Stimulated activated CD4-positive, alpha-beta T cell treated with anti-CD3 and anti-CD28 coated beads, Interleukin-2, amount 100 ng/mL, for 4 hours (primary cell): ENCODE data around the gene RAPGEF1.
"Not testable (repeated sequence)": the region's sequence is repeated elsewhere in the genome, so short reads cannot be mapped to it uniquely, and the experiment has no call there.

ENCODE experiments used
- DNase-seq: peaks from one replicate; pipeline ENCODE4 v3.0.0-alpha.2; 2020; ENCODE audit warnings: low read depth

Gene RAPGEF1

DNA sequence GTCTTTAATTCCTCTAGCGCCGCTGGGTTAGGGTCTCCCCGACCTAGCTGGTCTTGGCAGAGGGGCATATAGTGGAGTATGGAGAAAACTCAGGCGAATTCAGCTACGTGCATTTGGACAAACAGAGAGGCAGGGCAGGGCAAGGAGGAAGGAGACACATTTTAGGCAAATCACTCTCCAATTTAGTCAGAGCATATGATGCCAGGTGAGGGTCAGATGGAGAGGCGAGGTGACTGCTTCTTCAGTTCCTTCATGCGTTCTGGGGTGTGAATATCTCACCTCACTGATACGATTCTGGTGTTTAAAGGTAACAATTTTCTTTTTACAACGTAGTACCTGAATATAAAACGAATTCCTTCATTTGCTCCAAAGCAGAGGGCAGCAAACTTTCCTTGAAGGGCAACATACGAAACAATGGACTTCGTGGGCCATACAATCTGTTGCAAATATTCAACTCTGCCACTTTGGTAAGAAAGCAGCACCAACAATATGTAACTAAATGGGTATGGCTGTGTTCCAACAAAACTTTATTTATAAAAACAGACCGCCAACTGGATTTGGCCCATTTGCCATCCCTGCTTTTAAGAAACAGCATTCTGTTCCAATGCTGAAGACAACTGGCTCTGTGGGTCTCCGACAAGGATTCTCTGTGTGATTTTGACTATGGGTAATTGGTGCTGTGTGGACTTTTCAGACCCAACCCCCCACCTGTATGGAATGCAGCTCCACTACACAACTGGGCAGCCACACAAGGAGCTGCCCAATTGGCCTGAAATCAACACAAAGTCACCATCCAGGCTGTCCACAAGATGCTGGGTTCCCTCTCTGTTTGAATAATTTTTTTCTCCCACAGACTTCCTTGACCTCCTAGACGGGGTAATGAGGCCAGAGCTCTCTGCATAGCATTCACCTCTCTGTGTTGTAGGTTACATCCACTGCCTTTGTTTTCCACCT lies 53.8 kb downstream of the RAPGEF1 start:
- no peak for DNase-seq

DNA sequence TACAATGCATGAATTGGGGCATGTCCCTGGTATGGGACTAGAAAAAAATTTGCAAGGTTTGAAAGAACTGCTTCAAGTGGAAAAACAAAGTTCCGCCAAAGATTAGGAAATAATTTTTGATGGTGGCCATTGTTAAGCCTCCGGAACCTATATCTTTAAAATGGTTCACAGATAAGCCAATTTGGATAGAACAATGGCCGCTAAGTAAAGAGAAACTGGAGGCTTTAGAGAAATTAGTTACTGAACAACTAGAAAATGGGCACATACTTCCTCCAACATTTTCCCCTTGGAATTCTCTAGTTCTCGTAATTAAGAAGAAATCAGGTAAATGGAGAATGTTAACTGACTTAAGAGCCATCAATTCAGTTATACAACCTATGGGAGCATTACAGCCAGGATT lies 56.8 kb downstream of the RAPGEF1 start:
- DNase-seq, result not testable (repeated sequence)

DNA sequence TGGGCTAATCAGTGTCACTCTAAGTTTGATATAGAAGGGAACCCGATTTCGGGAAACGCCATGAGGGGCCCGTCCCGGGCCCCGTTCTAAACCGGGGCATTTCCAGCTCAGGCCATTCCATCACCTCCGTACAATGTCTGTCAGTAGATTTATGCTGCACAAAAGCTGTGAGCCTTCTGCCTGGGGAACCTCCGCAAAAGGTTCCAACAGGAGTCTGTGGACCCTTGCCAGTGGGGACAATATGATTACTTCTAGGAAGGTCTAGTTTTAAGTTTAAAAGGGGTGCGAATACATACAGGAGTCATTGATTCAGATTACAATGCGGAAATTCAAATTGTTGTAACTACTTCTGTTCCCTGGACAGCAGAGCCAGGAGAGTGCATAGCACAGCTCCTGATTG lies 57.6 kb downstream of the RAPGEF1 start:
- no peak for DNase-seq

DNA sequence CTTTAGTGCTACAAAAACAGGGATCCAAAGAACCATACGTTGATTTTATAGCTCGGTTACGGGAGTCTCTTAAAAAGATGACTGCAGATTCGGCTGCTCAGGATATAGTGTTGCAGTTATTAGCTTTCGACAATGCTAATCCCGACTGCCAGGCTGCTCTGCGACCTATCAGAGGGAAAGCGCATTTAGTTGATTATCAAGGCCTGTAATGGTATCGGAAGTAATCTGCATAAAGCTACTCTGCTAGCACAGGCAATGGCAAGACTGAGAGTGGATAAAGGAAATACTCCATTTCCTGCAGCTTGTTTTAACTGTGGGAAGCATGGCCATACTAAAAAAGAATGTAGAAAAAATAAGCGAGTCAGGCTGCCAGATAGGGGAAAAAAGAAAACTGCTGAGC lies 58.0 kb downstream of the RAPGEF1 start:
- not testable (repeated sequence) for DNase-seq

DNA sequence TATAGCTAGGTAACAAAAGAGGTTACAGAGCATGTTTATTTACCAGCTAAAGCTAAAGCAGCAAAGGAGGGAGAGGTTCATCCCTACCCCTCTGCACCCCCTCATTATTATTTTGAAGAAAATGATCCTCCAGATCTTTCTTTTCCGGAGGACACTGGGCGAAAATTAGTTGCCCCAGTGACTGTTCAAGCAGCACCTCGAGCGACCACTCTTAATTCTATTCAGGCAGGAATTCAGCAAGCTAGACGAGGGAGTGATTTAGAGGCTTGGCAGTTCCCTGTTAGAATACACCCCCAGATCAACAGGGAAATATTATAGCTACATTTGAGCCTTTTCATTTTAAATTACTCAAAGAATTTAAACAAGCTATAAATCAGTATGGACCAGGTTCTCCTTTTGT lies 58.8 kb downstream of the RAPGEF1 start:
- DNase-seq, result not testable (repeated sequence)

DNA sequence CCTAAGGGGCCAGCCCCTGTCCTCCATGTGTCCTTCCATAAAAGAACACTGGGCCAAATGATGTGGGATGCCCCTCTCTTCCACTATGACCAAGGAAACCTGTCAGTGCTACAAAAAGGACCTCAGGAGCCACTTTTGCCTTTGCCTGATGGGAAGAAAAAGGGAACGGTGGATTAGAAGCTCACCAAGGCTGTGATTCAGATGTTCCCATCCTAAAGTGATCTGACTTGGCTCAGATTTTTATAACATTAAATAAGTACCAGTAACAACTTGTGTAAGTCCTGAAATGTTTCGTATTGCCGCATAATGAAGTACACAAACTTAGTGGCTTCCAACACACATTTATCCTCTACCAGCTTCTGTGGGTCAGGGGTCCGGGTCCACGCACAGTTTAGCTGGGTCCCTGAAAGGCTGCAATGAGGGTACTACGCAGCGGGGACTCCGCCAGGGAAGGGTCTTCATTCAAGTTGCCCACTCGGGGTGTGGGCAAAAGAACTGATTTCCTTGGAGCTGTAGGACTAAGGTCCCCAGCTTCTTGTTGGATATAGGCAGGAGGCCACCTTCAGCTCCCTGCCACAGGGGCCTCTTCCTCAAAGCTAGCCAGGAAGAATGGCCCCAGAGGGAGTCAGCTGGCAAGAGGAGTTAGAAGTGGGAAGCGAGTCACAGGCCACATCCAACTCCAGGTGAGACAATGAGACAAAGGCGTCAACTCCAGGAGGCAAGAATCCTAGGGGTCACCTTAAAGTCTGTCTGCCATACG lies 60.4 kb downstream of the RAPGEF1 start:
- DNase-seq, result no peak

DNA sequence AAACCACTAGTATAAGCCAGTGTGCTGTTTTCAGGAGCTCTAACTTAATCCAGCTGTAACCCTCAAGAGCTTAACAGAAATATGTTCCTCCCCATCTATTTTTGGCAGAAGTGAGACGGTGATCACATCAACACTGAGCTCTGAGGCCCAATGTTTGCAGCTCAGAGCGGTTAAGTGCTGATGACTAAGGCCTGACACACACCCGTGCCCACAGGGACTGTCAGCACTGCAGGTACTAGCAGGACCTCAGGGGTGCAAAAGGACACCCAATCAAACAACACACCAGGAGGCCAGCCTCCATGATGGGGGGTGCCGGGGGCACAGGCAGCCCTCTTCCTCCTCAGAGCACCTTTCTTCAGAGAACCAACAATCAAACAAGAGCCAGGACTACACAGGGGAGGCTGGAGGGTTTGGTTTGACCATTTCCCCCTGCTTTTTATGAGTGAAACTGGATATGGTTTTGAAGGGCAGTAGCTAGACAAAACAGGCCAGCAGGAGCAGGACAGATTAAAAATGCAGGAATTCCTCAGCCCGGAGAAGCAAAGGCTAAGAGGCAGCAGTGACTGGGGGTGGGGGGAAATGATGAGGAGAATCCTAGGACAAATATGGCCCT lies 61.3 kb downstream of the RAPGEF1 start:
- DNase-seq, result peak; percentile 75

DNA sequence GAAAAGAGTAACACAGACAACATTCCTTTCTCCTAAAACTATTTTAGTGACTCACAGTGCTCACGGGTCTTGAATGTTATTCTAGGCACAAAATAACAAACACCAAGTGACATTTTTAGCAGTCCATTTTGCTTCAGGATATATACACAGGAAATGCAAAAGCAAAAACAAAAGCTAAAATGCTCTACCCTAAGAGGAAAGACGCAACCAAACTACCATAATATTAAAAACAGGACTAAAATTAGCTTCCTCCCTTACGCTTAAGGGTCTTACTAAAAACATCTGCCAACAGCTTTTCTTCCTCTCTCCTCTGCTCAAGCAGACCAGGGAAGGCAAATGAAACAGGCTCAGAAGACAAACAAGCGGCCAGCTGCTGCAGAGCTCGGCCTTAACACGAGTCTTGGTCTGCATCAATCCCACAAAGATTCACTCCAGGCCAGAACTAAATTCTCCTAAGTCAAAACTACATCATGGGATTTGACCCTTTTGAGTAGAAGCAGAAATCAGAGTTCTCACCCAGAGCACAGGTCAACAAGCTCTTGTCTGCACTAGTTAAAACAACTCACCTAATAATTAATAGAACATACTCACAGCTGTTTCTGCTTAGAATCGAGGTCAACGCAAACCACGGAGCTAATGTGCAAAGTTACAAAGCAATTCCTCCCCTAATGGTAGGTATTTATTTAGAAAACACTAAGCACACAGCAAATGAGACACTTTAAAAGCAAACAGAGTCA lies 62.3 kb downstream of the RAPGEF1 start:
- no peak for DNase-seq

DNA sequence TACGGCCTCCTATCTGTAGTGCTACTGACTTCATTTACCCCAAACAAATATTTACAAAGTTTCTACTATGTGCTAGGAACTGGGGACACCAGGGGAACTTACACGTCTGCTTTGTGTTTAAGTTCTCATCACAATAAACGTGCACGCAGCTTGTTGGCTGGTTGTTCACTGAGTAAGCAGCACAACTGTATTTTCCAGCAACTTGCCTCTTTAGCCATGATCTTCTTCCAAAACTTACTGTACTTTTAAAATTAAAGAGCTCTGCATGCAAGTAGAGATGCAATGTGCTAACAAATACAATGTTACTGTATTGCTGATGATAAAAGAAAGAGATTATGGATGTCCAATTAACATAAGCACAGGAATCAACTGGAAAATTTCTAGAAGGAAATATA lies 62.8 kb downstream of the RAPGEF1 start:
- DNase-seq, result no peak

DNA sequence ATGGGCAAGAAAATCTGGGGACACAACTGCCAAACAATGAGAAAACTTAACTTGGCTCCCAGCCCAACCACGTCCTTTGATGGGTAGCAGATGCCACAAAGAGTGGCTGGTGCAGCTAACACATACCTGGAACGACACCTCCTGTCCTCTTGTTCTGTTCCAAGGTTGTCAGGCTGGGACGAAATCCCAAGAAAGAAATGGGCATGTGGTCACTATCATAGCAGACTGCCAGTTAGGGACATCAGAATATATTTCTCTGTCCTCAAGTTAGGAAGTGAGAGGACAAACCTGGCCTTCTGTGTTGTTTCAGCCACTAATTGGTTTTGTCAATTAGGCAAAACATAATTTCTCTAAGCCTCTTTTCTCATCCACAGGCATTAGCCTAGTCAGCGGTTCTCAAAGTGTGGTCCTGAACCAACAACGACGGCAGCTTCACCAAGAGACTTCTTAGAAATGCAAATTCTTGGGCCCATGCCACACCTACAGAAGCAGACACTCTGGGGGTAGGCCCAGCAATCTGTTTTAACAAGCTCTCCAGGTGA lies 63.4 kb downstream of the RAPGEF1 start:
- no peak for DNase-seq

DNA sequence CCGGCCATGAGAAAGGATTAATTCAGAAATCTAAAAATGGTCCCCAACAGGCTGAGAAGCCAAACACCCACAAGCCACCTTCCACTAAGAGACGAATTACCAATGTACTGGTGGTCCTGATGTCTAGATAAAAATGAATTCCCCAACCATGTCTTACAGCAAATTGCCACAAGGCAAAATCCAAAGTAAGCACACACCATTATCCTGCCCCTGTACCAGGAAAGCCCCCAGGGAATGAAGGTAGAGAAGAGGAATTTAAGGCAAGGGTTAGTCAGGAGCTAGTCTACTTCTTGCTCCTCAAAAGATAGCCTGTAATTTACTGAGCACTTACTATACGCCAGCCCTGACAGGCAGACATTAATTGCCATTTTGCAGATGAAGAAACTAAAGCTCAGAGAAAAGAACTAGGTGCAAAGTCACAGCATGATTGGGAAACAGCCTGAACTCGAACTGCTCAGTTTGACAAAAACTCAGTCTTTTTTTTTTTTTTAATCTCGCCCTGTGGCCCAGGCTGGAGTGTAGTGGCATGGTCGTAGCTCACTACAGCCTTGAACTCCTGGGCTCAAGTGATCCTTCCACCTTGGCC lies 64.3 kb downstream of the RAPGEF1 start:
- DNase-seq, result no peak

DNA sequence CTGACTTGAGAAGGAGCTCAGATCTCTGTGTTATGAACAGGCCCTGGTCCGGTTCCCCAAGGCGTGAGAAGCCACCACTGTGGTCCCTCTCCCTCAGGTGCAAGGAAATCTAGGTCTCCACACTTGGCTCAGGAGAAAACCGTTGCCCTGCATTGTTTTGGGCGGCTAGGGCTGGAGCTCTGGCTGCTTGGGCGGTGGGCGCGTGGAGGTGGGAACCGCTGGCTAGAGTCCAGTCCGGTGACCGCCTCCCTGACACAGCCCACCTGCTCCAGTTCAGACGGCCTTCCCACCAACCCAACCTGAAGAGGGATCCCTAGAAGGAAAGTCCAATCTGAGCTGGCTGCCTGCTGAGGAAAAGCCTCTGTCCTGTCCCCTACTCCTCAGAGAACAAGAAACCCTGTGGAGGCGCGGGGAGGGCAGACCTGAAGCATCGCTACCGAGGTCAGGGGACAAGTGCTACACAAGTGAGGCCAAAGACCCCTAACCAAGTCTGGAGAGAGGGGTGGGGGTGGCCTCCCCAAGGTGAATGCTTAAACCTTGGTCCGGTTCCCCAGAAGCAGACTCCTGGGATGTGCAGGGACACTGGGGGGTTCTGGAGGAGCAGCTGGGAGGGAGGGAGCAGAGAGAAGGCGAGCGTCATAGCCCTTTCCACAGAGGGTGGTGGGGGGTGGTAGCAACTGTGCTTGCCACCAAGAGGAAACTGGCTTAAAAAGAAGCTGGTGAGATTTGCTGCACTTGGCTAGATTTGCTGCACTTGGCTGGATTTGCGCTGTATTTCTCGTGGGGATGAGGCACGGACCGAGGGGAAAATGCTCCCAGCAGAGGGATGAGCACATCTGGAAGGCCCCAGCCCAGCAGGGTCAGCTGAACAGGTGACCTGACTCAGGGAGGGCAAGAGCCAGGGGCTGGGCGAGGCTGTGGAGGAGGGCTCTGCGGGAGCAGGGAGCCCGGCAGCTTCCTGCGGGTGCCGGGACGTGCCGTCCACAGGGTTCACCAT lies 65.2 kb downstream of the RAPGEF1 start:
- DNase-seq, result no peak

DNA sequence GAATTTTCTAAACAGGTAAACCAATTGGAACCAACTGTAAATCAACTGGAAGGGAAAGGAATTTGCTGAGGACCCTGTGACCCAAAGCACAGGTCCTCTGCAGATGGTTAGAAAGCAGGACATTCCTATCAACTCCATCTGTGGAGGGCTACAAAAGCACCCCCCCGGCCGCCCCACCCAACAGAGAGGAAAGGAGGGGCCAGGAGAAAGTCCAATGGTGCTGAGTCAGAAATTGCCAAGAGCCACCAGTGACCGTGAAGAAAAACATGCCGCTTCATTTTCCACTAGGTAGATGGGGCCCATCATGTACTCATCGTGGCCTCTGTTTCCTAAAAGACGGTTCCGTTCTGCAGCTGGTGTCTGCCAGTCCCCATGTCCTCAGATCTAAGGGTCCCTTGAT lies 66.3 kb downstream of the RAPGEF1 start:
- DNase-seq, result no peak

DNA sequence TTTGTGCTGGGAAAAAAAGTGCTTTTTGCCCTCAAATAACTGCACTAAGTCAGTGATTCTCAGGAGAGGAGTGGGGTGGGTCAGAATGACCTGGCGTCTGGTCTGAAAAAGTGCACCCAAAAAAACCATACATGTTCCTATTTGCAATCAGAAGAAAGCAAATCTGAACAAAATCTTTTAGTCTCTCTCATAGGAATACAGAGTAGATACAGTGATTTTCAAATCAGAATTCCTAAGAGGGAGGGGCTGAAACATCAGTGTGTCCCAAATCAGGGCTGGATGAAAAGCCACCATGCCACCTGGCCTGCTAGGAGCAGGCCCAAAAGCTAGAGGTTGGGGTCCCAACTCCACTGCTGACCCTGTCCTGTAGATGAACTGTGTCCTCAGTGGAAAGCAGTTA lies 66.8 kb downstream of the RAPGEF1 start:
- no peak for DNase-seq

DNA sequence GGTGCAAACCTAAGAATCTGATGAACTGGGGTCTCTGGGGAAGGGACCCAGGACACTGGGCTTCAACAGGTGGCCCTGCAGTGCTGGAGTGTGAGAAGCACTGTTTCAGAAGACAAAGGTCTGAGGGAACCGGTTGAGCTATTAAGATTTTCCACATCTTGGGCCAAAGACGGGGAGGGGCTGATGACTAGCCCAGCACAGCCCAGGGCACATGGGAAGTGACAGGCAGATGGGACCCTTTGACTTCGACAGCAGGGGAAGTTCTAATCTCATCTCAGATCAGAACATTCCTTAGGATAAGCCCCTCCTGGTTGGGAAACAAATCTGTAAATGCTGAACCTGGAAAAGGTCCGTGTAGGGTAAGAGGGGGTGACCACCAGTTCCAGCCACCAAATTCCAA lies 67.4 kb downstream of the RAPGEF1 start:
- no peak for DNase-seq

DNA sequence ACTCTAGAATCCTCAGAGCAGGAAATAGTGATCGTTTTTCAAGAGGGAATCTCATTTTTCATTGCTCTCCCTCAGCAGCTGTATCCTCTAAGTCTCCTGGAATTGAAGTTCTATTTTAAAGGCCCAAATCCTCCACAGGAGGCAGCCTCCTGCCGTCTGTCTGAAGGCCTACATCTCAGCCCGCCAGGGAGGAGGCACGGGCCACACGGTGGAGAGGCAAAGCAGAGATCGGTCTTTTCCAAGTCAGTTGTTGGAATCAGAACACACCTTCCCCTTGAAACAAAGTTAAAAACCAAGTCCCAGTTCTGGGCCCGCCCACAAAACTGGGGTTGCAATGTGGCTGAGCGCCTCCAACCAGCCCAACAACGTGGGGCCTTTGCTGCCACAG lies 68.7 kb downstream of the RAPGEF1 start:
- DNase-seq, result no peak

DNA sequence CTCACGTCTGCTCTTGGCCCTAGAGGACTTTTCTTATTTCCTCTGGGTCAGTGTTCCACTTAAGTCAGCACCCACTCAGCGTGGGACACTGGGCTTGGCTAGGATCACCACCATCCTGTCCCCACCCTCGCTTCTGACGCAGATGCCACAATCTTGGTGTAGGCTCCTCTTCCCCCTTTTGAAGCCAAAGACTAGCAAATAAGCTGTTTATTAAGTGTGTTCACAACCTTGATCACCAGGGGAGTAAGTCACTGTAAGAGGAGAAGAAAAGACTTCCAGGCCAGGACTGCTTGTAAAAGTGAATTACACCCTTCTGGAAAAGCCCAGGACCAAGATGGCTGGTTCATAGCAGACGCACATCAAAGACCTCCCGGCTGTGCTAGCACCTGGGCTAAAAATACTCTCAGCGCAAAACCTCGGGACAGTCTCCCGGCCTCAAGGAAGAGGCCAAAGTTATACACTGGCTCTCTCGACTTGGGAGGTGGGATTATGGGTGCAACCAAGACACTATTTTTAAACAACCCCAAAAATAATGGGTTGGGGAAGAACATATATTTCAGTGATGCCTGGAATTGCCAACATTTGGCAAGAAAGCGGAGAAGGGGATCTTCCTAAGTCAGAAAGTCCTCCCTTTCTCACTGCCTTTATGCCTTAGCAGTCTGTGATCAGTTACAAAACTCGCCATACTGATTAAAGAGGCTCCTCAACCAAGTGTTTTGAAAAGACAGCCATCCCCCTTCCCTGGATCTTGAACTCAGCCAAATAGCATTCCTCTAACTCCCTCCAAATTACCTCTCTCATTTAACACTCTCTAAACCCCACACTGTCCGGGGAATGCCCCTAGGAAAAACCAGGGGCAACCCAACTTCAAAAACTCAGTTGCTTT lies 69.4 kb downstream of the RAPGEF1 start:
- DNase-seq, result no peak

DNA sequence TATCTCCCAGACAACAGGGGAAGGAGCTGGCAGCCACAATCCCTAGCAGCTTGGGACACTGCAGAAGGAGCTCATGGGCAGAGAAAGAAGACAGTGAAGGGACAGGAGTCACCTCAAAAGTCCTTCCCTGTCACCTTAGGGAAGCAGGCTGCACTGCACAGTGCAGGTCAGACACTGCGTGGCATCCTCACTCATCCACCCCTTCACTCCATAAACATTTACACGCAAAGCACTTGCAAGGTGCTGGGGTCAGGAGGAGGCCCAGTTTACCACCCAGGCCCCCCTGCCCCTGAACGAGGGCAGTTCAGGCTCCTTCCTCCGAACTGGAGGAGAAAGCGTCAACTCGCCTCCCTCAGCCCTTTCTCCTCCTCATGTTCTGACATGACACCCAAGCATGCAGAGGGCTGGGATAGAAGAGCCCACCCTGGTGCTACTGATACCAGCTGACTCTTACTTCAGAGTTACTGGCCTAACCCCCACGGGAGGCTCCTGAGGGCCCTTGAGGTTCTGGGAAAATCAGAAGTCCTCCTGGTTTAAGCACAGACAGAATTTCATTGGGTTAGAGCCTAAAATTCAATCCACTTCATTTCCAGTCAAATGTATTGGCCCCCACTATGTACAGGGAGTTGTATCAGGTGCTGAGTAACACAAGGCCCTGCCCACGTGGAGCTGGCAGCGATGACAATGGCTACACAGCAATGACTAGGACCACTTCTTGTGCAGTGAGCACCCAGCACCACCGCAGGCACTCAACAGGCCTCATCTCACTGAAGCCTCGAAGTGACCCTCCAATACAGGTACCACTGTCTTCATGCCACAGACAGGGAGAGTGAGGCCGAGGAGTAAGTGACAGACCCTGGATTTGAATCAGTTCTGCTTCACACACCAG lies 70.4 kb downstream of the RAPGEF1 start:
- no peak for DNase-seq
